Thymus (tissue), 11 donors: ENCODE data around the gene PLCG1. TPM values are rescaled to one million over a fixed set of nuclear protein-coding genes. Genes with fewer than 3 reads are reported as not detected.
A peak's percentile ranks its signal among the peaks of the same experiment; 100 is the strongest.

Experiments
- DNase-seq, 9 donors: peaks; one replicate each; pipeline ENCODE4 v3.0.0-alpha.2; 2013; ENCODE audit warnings: low spot score in 9 of 9, low read depth in 6 of 9, missing footprints in 1 of 9
- H3K27ac ChIP-seq, 2 donors: one replicate each; pipeline ENCODE4 v1.5.1; 2013; ENCODE audit warnings: control low read depth in 1 of 2, low read depth in 1 of 2, low read length in 1 of 2, mild to moderate bottlenecking in 1 of 2, moderate library complexity in 1 of 2
- H3K27me3 ChIP-seq, 2 donors: one replicate each; pipeline ENCODE4 v1.5.1; 2013; ENCODE audit warnings: low read length in 1 of 2; ENCODE audit not compliant: control insufficient read depth in 2 of 2, insufficient read depth in 1 of 2
- H3K36me3 ChIP-seq, 2 donors: one replicate each; pipeline ENCODE4 v1.5.1; 2013; ENCODE audit warnings: low read length in 1 of 2, mild to moderate bottlenecking in 1 of 2, moderate library complexity in 1 of 2; ENCODE audit not compliant: control insufficient read depth in 2 of 2, insufficient read depth in 2 of 2
- H3K4me1 ChIP-seq, 2 donors: one replicate each; pipeline ENCODE4 v1.5.1; 2013; ENCODE audit warnings: low read length in 2 of 2; ENCODE audit not compliant: control insufficient read depth in 2 of 2, insufficient read depth in 2 of 2
- H3K4me3 ChIP-seq, 2 donors: one replicate each; pipeline ENCODE4 v1.5.1; 2013; ENCODE audit warnings: low read length in 2 of 2, control low read depth in 1 of 2, mild to moderate bottlenecking in 1 of 2
- H3K9me3 ChIP-seq, 2 donors: one replicate each; pipeline ENCODE4 v1.5.1; 2013; ENCODE audit warnings: low read length in 1 of 2, mild to moderate bottlenecking in 1 of 2; ENCODE audit not compliant: control insufficient read depth in 2 of 2, insufficient read depth in 1 of 2
- WGBS: extraction: QIAGEN DNeasy Blood & Tissue Kit; methylation state at CpG from one replicate; pipeline ENCODE4 v1.1.7; 2013; 5-methylcytosine and 5-hydroxymethylcytosine counted together
- polyA plus RNA-seq: library from polyadenylated mRNA; stranded (reverse); fragments of 200-250 nt; gene quantifications from one replicate; pipeline ENCODE4 v1.2.3, GENCODE V29; 2013
- total RNA-seq: library from RNA; stranded (reverse); fragments of 120-200 nt; gene quantifications from one replicate; pipeline ENCODE4 v1.2.4, GENCODE V29; 2013
- donor health status: healthy.

PLCG1 gene
- total and polyA plus RNA-seq, 2 donors, result 103 to 126 TPM

DNA sequence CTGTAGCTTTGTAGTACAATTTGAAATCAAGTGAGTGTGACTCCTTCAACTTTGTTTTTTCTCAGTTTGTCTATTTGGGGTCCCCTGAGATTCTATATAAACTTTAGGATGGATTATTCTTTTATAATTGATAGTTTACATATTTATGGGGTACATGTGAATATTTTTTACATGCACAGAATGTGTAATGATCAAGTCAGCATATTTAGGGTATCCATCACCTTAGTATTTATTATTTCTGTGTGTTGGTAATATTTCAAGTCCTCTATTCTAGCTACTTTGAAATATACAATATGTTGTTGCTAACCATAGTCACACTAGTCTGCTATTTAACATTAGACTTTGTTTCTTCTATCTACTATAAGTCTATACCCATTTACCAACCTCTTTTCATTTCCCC lies 50.3 kb downstream of the PLCG1 start:
- no peaks in the 10 kb centered on the region for H3K9me3 ChIP-seq
- no peak for DNase-seq
- H3K4me1 ChIP-seq, result no peaks in the 10 kb centered on the region
- H3K36me3 ChIP-seq, result peaks cover 0 to 11% of the 10 kb centered on the region in 2 donors
- H3K4me3 ChIP-seq, result no peak overlapping the region
- H3K27me3 ChIP-seq, result no peaks in the 10 kb centered on the region
- H3K27ac ChIP-seq, result no peak overlapping the region

DNA sequence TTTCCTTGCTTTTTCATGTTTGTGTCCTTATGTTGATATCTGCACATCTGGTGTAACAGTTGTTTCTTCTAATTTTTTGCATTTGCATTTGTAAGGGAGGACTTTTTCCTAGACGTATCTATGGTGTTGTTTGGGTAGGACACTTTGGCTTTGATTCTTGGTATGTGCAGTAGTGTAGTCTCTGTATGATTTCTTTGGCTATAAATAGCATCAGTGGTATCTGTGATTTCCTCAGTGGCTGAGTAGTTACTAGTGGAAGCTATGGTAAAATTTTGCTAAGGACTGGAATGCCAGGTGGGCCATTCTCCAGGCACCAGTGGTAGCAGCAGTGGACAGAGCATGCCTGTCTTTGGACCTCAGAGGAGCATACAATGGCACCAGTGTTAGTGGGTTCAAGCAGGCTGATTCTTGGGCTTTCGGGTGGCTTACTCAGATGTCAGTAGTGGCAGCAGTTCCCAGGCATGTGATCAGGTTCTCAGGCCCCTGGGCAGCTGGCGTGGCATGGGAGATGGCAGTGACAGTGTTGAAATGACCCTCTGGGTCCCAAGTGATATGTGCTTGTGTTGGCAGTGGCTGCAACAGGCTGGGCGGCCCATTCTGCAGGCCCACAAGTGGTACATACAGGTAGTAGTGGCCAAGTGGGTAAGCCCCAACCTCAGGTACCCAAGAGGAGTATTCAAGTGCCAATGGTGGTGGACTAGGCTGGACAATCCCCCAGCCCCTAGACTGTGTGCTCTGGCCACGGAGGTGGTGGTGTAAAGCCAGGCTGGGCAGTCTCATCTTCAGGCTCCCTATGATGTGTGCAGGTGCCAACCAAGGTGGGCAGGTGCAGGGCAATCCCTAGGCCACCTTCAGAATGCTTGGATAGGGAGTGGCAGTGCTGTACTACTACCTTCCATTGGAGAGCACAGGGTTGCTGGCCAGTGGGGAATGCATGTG lies 54.5 kb downstream of the PLCG1 start:
- no peaks in the 10 kb centered on the region for H3K4me1 ChIP-seq
- H3K36me3 ChIP-seq, result peaks cover 0 to 4% of the 10 kb centered on the region in 2 donors
- 99% methylated on average over 5 of the region's 5 CpGs for WGBS
- no peak overlapping the region for H3K27ac ChIP-seq
- no peak overlapping the region for H3K4me3 ChIP-seq
- no peak for DNase-seq
- no peaks in the 10 kb centered on the region for H3K27me3 ChIP-seq
- H3K9me3 ChIP-seq, result no peaks in the 10 kb centered on the region

DNA sequence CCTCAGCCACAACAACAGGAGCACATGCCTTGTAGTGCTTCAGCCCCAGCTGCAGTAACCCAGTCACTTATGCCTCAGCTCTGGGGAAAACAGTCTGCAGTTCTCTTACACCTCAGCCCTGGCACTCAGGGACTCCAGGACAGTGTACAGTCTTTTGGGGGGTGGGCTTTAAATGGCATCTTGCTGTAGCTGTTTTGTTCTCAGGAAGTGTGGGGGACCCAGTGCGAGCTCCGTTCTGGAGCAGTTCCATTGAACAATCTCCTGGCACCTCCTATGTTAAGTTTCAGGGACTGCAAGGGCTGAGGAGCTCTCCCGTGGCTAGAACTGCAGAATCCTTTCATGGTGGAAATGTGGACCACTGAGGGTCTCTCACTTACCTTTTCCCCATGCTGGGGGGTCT lies 55.2 kb downstream of the PLCG1 start:
- peaks cover 0 to 4% of the 10 kb centered on the region in 2 donors for H3K36me3 ChIP-seq
- H3K27me3 ChIP-seq, result no peaks in the 10 kb centered on the region
- H3K27ac ChIP-seq, result no peak overlapping the region
- DNase-seq, result no peak
- whole genome bisulfite sequencing, result 97% methylated on average over 3 of the region's 3 CpGs
- no peak overlapping the region for H3K4me3 ChIP-seq
- H3K4me1 ChIP-seq, result no peaks in the 10 kb centered on the region
- no peaks in the 10 kb centered on the region for H3K9me3 ChIP-seq

DNA sequence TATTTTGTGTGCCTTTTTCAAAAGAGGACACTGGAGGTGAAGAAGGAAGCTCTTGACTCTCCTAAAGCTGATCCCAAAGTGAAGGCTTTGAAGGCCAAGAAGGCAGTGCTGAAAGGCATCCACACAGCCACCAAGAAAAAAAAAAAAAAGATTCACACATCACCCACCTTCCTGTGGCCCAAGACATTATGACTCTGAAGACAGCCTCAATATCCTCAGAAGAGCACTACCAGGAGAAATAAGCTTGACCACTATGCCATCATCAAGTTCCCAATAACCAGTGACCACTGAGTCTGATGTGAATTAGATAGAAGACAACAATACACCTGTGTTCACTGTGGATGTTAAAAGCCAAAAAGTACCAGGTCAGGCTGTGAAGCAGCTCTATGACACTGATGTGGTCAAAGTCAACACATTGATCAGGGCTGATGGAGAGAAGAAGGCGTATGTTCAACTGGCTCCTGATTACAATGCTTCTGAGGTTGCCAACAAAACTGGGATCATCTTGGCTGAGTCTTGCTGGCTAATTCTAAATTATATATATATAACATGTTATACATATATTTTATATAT lies 59.4 kb downstream of the PLCG1 start:
- H3K9me3 ChIP-seq, result no peaks in the 10 kb centered on the region
- no peak overlapping the region for H3K27ac ChIP-seq
- WGBS, result 100% methylated on average over 1 of the region's 1 CpG
- peaks cover 0 to 4% of the 10 kb centered on the region in 2 donors for H3K36me3 ChIP-seq
- H3K4me3 ChIP-seq, result no peak overlapping the region
- H3K4me1 ChIP-seq, result no peaks in the 10 kb centered on the region
- DNase-seq, result peak in 2 of 9 donors; percentile 14 to 32
- no peaks in the 10 kb centered on the region for H3K27me3 ChIP-seq

DNA sequence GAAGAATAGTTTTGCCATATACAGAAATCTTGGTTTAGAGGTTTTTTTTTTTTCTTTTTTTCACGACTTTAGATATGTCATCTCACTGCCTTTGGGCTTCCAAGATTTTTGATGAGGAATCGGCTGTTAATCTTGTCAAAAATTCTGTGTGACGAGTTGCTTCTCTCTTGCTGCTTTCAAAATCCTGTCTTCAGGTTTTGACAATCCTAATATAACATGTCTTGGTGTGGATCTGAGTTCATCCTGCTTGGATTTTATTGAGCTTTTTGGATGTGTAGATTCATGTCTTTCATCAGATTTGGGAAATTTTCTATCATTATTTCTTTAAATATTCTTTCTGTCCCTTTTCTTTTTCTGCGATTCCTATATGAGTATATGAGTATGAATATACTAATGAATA lies 61.1 kb downstream of the PLCG1 start:
- no peaks in the 10 kb centered on the region for H3K27me3 ChIP-seq
- DNase-seq, result no peak
- no peak overlapping the region for H3K4me3 ChIP-seq
- no peaks in the 10 kb centered on the region for H3K4me1 ChIP-seq
- H3K9me3 ChIP-seq, result no peaks in the 10 kb centered on the region
- peaks cover 0 to 2% of the 10 kb centered on the region in 2 donors for H3K36me3 ChIP-seq
- WGBS, result over 99% methylated on average over 4 of the region's 4 CpGs
- no peak overlapping the region for H3K27ac ChIP-seq

DNA sequence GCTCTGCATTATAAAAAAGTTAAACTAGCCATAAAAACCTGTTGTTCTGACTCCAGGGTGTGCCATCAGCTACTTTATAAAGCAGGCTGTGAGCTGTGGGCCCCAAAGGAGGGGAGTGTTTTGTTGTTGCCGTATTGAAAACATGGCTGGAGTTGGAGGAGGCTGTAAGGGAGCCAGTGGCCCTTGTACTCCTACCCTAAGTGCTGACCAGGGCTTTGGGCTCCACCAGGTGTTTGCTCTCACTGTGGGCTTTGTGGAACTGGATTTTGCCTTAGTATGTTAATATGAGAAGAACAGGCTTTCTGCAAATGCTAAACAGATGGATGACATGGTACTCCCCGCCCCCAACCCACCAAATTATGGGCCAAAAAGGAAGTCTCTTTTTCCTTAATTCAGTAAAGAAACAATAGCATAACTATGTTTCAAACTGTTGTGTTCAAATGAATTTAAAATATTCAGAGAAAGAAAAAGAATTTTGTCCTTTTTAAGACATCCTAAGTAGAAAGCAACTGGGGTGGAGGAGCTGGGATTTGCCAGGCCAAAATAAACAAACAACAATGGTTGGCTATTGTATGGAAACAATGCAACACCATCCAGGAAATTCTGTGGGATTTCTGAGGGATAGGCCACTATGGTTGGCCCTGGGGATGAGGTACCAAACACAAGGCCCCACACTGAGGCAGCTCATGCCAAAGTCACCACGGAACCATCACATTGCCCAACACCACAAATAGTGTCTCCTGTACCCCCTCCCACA lies 63.3 kb downstream of the PLCG1 start:
- peaks cover 7 to 14% of the 10 kb centered on the region in 2 donors for H3K36me3 ChIP-seq
- WGBS, result 97% methylated on average over 3 of the region's 3 CpGs

DNA sequence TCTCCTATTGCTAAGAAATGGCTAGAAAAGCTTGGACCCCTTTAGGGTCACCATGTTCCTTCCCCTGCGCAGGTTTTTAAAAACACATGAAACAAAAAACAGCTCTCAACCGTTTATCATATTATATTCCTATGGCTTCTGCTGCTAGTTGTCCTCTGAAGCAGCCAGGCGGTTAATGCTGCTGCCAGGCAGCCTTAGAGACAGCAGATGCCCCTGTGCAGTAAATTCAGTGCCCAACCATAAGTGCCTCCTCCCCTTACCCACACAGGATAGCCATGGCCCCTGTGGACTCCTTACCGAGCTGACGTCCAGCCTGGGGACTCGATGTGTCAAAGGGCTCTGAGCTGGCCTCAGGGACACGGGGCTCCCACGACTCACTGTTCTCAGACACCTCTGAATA lies 64.4 kb downstream of the PLCG1 start:
- DNase-seq, result no peak
- WGBS, result 97% methylated on average over 8 of the region's 8 CpGs
- Histone ChIP-seq H3K36me3 (peaks cover 7 to 14% of the 10 kb centered on the region in 2 donors), H3K4me3 (no peak overlapping the region), H3K9me3 (no peaks in the 10 kb centered on the region), H3K4me1 (no peaks in the 10 kb centered on the region), H3K27me3 (no peaks in the 10 kb centered on the region), H3K27ac (no peak overlapping the region)

More for the DNA sequence above, 63.3 kb downstream of the PLCG1 start:
- no peak overlapping the region for H3K4me3 ChIP-seq
- no peaks in the 10 kb centered on the region for H3K4me1 ChIP-seq
- no peak overlapping the region for H3K27ac ChIP-seq
- H3K27me3 ChIP-seq, result no peaks in the 10 kb centered on the region
- H3K9me3 ChIP-seq, result no peaks in the 10 kb centered on the region
- DNase-seq, result no peak

DNA sequence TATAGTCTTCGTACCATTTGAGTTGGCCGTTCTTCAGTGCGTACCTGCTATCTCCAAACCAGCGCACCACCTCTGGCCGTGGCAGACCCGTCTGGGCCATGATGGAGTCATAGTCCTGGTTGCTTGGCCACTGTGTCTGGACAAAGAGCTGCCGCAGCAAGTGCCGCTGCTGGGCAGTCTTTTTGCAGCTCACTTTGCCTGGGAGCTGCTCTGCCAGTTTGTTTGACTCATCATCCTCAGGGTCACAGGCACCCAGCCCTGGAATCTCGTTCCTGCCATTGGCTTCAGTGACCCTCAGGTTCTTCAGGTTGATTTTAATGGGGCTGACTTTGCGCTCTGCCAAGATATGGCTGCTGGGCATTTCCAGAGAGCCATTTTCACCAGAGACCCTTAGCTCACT lies 65.1 kb downstream of the PLCG1 start:
- Histone ChIP-seq H3K4me3 (no peak overlapping the region), H3K4me1 (no peaks in the 10 kb centered on the region), H3K36me3 (peaks cover 7 to 14% of the 10 kb centered on the region in 2 donors), H3K9me3 (no peaks in the 10 kb centered on the region), H3K27ac (no peak overlapping the region), H3K27me3 (no peaks in the 10 kb centered on the region)
- 97% methylated on average over 10 of the region's 10 CpGs for WGBS
- DNase-seq, result no peak

DNA sequence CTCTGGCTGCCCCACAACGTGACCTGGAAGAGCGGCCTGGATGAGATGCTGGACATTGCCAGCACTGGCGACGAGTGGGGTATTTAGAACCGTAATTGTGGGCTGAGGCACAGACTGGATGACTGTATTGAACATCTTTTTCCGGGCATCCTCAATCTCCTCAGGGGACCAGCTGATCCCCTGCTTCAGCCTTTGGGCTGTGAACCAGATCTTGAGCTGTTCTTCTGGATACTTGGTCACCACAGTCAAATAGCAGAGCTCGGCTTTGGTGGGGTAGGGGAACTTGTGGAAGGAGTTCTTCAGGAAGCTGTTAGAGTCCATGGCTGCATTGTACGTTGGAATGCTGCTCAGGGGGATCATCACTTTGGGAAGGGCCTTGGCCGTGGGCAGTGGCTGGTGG lies 66.3 kb downstream of the PLCG1 start:
- Histone ChIP-seq H3K9me3 (no peaks in the 10 kb centered on the region), H3K27ac (no peak overlapping the region), H3K36me3 (peaks cover 7 to 14% of the 10 kb centered on the region in 2 donors), H3K4me1 (no peaks in the 10 kb centered on the region), H3K27me3 (no peaks in the 10 kb centered on the region), H3K4me3 (no peak overlapping the region)
- 98% methylated on average over 9 of the region's 9 CpGs for WGBS
- DNase-seq, result no peak
